GM21423 (cell line): ENCODE measurements around the gene TECR.
A peak's percentile ranks its signal among the peaks of the same experiment; 100 is the strongest.
"Not testable (repeated sequence)": the region's sequence is repeated elsewhere in the genome, so short reads cannot be mapped to it uniquely, and the experiment has no call there.

Source experiments
- ATAC-seq: cut with Tn5 transposase; IDR thresholded peaks from one replicate; pipeline ENCODE4 v1.9.1; 2021; ENCODE audit warnings: mild to moderate bottlenecking, moderate library complexity; ENCODE audit not compliant: unreplicated experiment

The TECR gene

GRCh38 chr19:14580623-14581237 lies 51.3 kb downstream of the TECR start:
- ATAC-seq = no peak

GRCh38 chr19:14582894-14583340 lies 53.5 kb downstream of the TECR start, which contains the start of gene CLEC17A:
Gene CLEC17A (plus strand): TSS chr19:14583084. CDS start chr19:14583161, 77 bp downstream.
- ATAC-seq = peak; percentile 34

GRCh38 chr19:14584372-14584771 lies 55.0 kb downstream of the TECR start:
- not testable (repeated sequence) for ATAC-seq

GRCh38 chr19:14585187-14585586 lies 55.8 kb downstream of the TECR start:
- peak; percentile 65 for ATAC-seq

- not testable (repeated sequence) for ATAC-seq
Observed at GRCh38 chr19:14589433-14589832, 60.0 kb downstream of the TECR start.

- no peak for ATAC-seq
Observed at GRCh38 chr19:14595558-14595957, 66.2 kb downstream of the TECR start.

GRCh38 chr19:14599548-14600147 lies 70.3 kb downstream of the TECR start:
- ATAC-seq = no peak

GRCh38 chr19:14603990-14604387 lies 74.6 kb downstream of the TECR start:
- peak; percentile 82 for ATAC-seq

GRCh38 chr19:14606627-14607026 lies 77.2 kb downstream of the TECR start:
- ATAC-seq = no peak

- ATAC-seq = no peak
Observed at GRCh38 chr19:14611051-14611450, 81.7 kb downstream of the TECR start.

GRCh38 chr19:14612242-14612641 lies 82.8 kb downstream of the TECR start:
- ATAC-seq = not testable (repeated sequence)

- no peak for ATAC-seq
Observed at GRCh38 chr19:14612657-14613056, 83.3 kb downstream of the TECR start.

GRCh38 chr19:14613399-14614098 lies 84.2 kb downstream of the TECR start:
- not testable (repeated sequence) for ATAC-seq

GRCh38 chr19:14614099-14614412 lies 84.7 kb downstream of the TECR start:
- no peak for ATAC-seq
